Measurements from ENCODE around the gene NKX2-3. TPM values are rescaled to one million over a fixed set of nuclear protein-coding genes. Genes with fewer than 3 reads are reported as not detected.

Gene NKX2-3
- polyA plus RNA-seq, 2 of the 4 experiments (the other 2 are of a cell fraction), result not detected

DNA sequence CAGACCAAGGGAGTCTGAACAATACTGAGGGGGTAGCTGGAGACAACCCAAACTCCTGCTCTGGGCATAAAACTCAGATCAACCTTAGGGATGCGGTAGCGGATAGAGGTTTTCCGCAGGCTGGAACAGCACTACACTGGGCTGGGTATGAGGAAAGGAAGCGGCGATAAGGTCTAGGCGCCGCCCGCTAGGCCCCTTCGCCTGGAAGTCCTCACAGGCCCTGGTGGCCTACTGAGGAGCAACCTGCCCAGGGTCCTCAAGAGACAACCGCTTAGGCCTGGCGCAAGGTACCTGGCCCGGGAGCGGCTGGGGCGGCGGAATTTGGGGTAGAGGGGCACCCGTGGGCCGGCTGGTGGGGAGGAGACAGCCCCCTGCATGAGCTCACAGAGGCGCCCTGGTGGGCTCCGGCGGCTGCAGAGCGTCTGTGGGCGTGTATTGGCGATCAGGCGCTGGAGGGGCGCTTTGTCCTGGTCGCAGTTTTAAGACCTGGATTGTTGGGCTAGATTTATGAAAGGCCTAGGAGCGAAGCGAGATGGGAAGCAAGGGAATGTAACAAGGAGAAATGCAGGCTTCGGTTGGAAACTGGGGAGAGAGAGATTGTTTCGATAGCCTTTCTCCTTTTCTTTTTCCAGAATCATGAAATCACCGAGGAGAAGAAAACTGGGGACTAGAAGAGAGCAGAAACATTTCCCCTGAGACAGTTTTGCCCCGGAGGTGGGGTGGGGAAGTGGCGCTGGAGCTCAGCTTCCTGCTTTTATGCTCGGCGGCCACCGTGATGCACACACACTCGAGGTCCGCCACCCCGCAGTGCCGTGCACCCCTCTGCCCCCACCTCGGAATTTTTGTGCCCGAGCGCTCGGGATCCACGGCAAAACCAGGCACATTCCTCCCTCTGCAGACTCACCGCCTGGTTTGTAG, 2.4 kb upstream of the NKX2-3 start:
- no peak for ATAC-seq
- no peak for FAIRE-seq
- POLR2A ChIA-PET, result no interaction called here

GRCh38 chr10:99531026-99531695, 1.6 kb upstream of the NKX2-3 start:
- H3K4me1 ChIP-seq, result 0 out of 3 replicates have a peak, but pooled peaks cover 3% of the 10 kb centered on the region
- CTCF ChIA-PET, result interaction anchor here (1.2 to 1.6 kb wide), 2 partner anchors 21 to 96 kb away, joined by 4 to 6 read pairs; no protein-coding TSS in a partner anchor
- no peak for ATAC-seq
- FAIRE-seq, result no peak
- H3K27ac ChIP-seq, result no peak overlapping the region
- no peak overlapping the region for H3K4me3 ChIP-seq
- no peaks in the 10 kb centered on the region for H3K9me3 ChIP-seq
- WGBS (ENCODE audit: missing lambda C conversion rate), result 88% methylated on average over 40 of the region's 40 CpGs
- POLR2A ChIA-PET, result no interaction called here
- DNase-seq (ENCODE audit: low read depth in 1 of 2, low spot score in 1 of 2), result no peak
- no peak overlapping the region for H3K4me2 ChIP-seq
- TF ChIP-seq TFCP2L1 (CRISPR knock-in tag; IDR thresholded peaks at IDR 0.05) (no peak), NR3C1 (IDR thresholded peaks at IDR 0.05) (no peak), KDM1A (IDR thresholded peaks at IDR 0.05; ENCODE audit: low read depth) (no peak), HOXB5 (CRISPR knock-in tag; IDR thresholded peaks at IDR 0.05) (no peak), HOXA7 (CRISPR knock-in tag; IDR thresholded peaks at IDR 0.05) (no peak), CHD2 (IDR thresholded peaks at IDR 0.05; ENCODE audit: low read length, partially characterized antibody) (no peak), MAX (IDR thresholded peaks at IDR 0.05) (no peak), ESRRA (IDR thresholded peaks at IDR 0.05; ENCODE audit: borderline replicate concordance, low read length) (no peak)
- TF ChIP-seq, protein P1, sequence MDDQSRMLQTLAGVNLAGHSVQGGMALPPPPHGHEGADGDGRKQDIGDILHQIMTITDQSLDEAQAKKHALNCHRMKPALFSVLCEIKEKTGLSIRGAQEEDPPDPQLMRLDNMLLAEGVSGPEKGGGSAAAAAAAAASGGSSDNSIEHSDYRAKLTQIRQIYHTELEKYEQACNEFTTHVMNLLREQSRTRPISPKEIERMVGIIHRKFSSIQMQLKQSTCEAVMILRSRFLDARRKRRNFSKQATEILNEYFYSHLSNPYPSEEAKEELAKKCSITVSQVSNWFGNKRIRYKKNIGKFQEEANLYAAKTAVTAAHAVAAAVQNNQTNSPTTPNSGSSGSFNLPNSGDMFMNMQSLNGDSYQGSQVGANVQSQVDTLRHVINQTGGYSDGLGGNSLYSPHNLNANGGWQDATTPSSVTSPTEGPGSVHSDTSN (IDR thresholded peaks at IDR 0.05), result no peak
- TF ChIP-seq, protein P2, sequence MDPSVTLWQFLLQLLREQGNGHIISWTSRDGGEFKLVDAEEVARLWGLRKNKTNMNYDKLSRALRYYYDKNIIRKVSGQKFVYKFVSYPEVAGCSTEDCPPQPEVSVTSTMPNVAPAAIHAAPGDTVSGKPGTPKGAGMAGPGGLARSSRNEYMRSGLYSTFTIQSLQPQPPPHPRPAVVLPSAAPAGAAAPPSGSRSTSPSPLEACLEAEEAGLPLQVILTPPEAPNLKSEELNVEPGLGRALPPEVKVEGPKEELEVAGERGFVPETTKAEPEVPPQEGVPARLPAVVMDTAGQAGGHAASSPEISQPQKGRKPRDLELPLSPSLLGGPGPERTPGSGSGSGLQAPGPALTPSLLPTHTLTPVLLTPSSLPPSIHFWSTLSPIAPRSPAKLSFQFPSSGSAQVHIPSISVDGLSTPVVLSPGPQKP (IDR thresholded peaks at IDR 0.05; ENCODE audit: low read depth, low read length), result no peak

More for the DNA sequence above, 2.4 kb upstream of the NKX2-3 start:
- 82% methylated on average over 46 of the region's 46 CpGs for WGBS (ENCODE audit: missing lambda C conversion rate)
- H3K27ac ChIP-seq, result no peak overlapping the region
- no peak overlapping the region for H3K4me2 ChIP-seq
- TF ChIP-seq ESRRA (IDR thresholded peaks at IDR 0.05; ENCODE audit: borderline replicate concordance, low read length) (no peak), CHD2 (IDR thresholded peaks at IDR 0.05; ENCODE audit: low read length, partially characterized antibody) (no peak), KDM5A (IDR thresholded peaks at IDR 0.05) (no peak), JUNB (IDR thresholded peaks at IDR 0.05) (no peak), CBX8 (IDR thresholded peaks at IDR 0.05) (no peak), MYC (IDR thresholded peaks at IDR 0.05; ENCODE audit: borderline replicate concordance, low read length) (no peak), HOXA7 (CRISPR knock-in tag; IDR thresholded peaks at IDR 0.05) (no peak), HES2 (IDR thresholded peaks at IDR 0.05) (no peak), RCOR1 (IDR thresholded peaks at IDR 0.05; ENCODE audit: low read depth, low read length) (no peak), TFCP2L1 (CRISPR knock-in tag; IDR thresholded peaks at IDR 0.05) (no peak), BCL3 (IDR thresholded peaks at IDR 0.05) (no peak), ZFP36 (IDR thresholded peaks at IDR 0.05; ENCODE audit: borderline replicate concordance, partially characterized antibody) (no peak), E2F6 (IDR thresholded peaks at IDR 0.05; ENCODE audit: borderline replicate concordance, low read depth) (no peak), KDM1A (IDR thresholded peaks at IDR 0.05; ENCODE audit: low read depth) (no peak), ZNF302 (CRISPR knock-in tag; IDR thresholded peaks at IDR 0.05) (no peak), CBX2 (IDR thresholded peaks at IDR 0.05; ENCODE audit: borderline replicate concordance, low read depth) (no peak), HOXB13 (CRISPR knock-in tag; IDR thresholded peaks at IDR 0.05; ENCODE audit: low read depth) (no peak)
- DNase-seq (ENCODE audit: low read depth in 1 of 2, low spot score in 1 of 2), result no peak
- H3K4me3 ChIP-seq, result no peak overlapping the region
- CTCF ChIA-PET, result interaction anchor here (0.9 to 1.6 kb wide), 2 partner anchors 9 to 22 kb away, joined by 3 to 4 read pairs; no protein-coding TSS in a partner anchor
- H3K9me3 ChIP-seq, result no peaks in the 10 kb centered on the region
- 0 out of 3 replicates have a peak, but pooled peaks cover 3% of the 10 kb centered on the region for H3K4me1 ChIP-seq

Measured in A549 (cell line).